Prostate gland (tissue), 2 donors: ENCODE measurements around the gene PANK2. TPM values are rescaled to one million over a fixed set of nuclear protein-coding genes. Genes with fewer than 3 reads are reported as not detected.
A peak's percentile ranks its signal among the peaks of the same experiment; 100 is the strongest.

Source experiments
- DNase-seq: peaks from one replicate; pipeline ENCODE4 v3.0.0-alpha.2; 2019; ENCODE audit warnings: low spot score
- H3K27ac ChIP-seq, 2 donors: fragments of 200-600 bp; sonication (generic); 2 replicates each; pipeline ENCODE4 v1.5.1; 2017 to 2019
- H3K27me3 ChIP-seq: fragments of 200-600 bp; sonication (generic); replicated peaks from 2 replicates; pipeline ENCODE4 v1.5.1; 2019; ENCODE audit not compliant: insufficient read depth
- H3K36me3 ChIP-seq, 2 donors: fragments of 200-600 bp; sonication (generic); 1 replicate in 1 of 2; 2 replicates in 1 of 2; pipeline versions ENCODE4 v1.5.1 to v1.8.1; 2017 to 2019
- H3K4me1 ChIP-seq: fragments of 200-600 bp; sonication (generic); replicated peaks from 2 replicates; pipeline ENCODE4 v1.5.1; 2019
- H3K4me3 ChIP-seq, 2 donors: fragments of 200-600 bp; sonication (generic); 2 replicates each; pipeline ENCODE4 v1.5.1; 2017 to 2019
- H3K9me3 ChIP-seq: fragments of 200-600 bp; sonication (generic); 2 replicates; pipeline ENCODE4 v1.5.1; 2017
- CTCF ChIP-seq, 4 experiments: fragments of 200-600 bp in 2 of 4; fragments of 450-650 bp in 2 of 4; sonication (generic) in 2 of 4; IDR thresholded peaks; 1 replicate in 3 of 4; 2 replicates in 1 of 4; pipeline ENCODE4 v1.5.1; 2016 to 2019; ENCODE audit warnings: antibody characterized with exemption in 4 of 4, mild to moderate bottlenecking in 2 of 4, moderate library complexity in 2 of 4
- POLR2A ChIP-seq: fragments of 450-650 bp; IDR thresholded peaks from one replicate; pipeline ENCODE4 v1.6.1; 2016; ENCODE audit warnings: antibody characterized with exemption, mild to moderate bottlenecking
- POLR2AphosphoS5 ChIP-seq: sonication (generic); formaldehyde crosslinking; IDR thresholded peaks from one replicate; pipeline ENCODE4 v1.6.1; 2017; ENCODE audit warnings: antibody characterized with exemption
- WGBS: methylation state at CpG from one replicate; pipeline ENCODE4 v1.1.5; 2018; 5-methylcytosine and 5-hydroxymethylcytosine counted together
- intact Hi-C: fragments of 100-400 bp; cut with DNase I; formaldehyde crosslinking; loops from one replicate; pipeline ENCODE4 v1.14.2; 2022
- total RNA-seq, 2 donors: library from RNA; depleted of rRNA; stranded (reverse); fragments of >200 nt; gene quantifications; one replicate each; pipeline ENCODE4 v1.1.0, GENCODE V29; 2016

PANK2 gene
- total RNA-seq, 2 donors from 2014 or later, result 49.7 to 53.9 TPM

- WGBS, result 1% methylated on average over 21 of the region's 22 CpGs
Observed at GRCh38 chr20:3846378-3846739, 42.8 kb upstream of the PANK2 start.

DNA sequence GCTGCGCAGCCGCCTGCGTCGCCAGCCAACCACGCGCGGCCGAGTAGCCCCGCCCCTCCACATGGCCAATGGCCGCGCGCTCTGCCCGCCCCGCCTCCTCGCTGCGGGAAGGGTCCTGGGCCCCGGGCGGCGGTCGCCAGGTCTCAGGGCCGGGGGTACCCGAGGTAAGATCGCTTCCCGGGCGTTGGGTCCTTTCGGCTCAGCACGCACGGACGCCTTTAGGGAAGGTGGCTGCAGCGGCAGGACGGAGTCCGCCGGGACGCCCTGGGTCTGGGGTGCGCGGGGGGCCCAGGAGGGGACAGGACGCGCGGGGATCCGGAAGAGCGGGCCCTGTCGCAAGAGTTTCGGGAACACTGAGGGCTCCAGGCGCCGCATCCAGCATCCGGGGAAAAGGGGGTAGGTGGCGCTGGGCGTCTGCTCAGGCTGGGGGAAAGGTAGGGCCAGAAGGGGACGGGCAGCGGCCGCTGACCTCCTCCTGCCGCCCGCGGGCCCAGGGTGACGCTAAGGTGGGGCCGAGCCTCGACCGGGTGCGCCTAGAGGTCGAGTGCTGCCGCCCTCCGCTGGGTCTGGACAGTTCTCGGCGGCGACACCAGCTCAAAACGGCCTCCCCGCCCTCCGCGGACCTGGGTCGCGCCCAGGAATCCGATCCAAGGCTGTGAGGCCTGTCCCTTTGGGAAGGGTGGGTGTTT, 42.3 kb upstream of the PANK2 start, which contains the start of gene MAVS:
Gene MAVS (plus strand): TSS at position 95 of the 689 bp plus-strand sequence. CDS start 7,791 bp downstream, outside the sequence.
- intact Hi-C loops, result loop anchor here (2.0 to 10.0 kb wide), 2 partner anchors 26 to 172 kb away; partner anchors contain the start of gene AP5S1
- WGBS, result under 1% methylated on average over 67 of the region's 72 CpGs
- TF ChIP-seq POLR2A (peak; percentile 79), CTCF (IDR thresholded peaks at IDR 0.05) (peak in 1 of 4 experiments; percentile 28), POLR2AphosphoS5 (peak; percentile 64)

More at GRCh38 chr20:3846378-3846739, 42.8 kb upstream of the PANK2 start:
- intact Hi-C loops, result loop anchor here (2.0 to 10.0 kb wide), 2 partner anchors 26 to 172 kb away; partner anchors contain the start of gene AP5S1
- DNase-seq, result no peak
- no peaks in the 10 kb centered on the region for H3K36me3 ChIP-seq
- H3K27ac ChIP-seq, result peak overlapping the region; percentile 87 to 89
- no peaks in the 10 kb centered on the region for H3K9me3 ChIP-seq
- H3K4me1 ChIP-seq, result peaks cover 4% of the 10 kb centered on the region
- peak overlapping the region; percentile 90 to 97 for H3K4me3 ChIP-seq
- H3K27me3 ChIP-seq, result no peaks in the 10 kb centered on the region
- TF ChIP-seq CTCF (IDR thresholded peaks at IDR 0.05) (no peak), POLR2AphosphoS5 (no peak), POLR2A (no peak)

GRCh38 chr20:3847429-3847940, 41.7 kb upstream of the PANK2 start:
- DNase-seq, result no peak
- H3K27ac ChIP-seq, result peak overlapping the region; percentile 87 to 89
- WGBS, result 20% methylated on average over 8 of the region's 8 CpGs
- no peaks in the 10 kb centered on the region for H3K36me3 ChIP-seq
- TF ChIP-seq CTCF (IDR thresholded peaks at IDR 0.05) (no peak), POLR2A (no peak), POLR2AphosphoS5 (no peak)
- intact Hi-C loops, result loop anchor here (2.0 to 10.0 kb wide), 2 partner anchors 27 to 173 kb away; partner anchors contain the start of gene AP5S1
- H3K4me1 ChIP-seq, result peaks cover 4% of the 10 kb centered on the region
- H3K27me3 ChIP-seq, result no peaks in the 10 kb centered on the region
- H3K9me3 ChIP-seq, result no peaks in the 10 kb centered on the region
- peak overlapping the region; percentile 90 to 97 for H3K4me3 ChIP-seq

More for the DNA sequence above, 42.3 kb upstream of the PANK2 start, which contains the start of gene MAVS:
- Histone ChIP-seq H3K36me3 (no peaks in the 10 kb centered on the region), H3K4me3 (peak within 1 kb of the TSS; percentile 90 to 97), H3K9me3 (no peaks in the 10 kb centered on the region), H3K4me1 (peaks cover 4% of the 10 kb centered on the region), H3K27me3 (no peaks in the 10 kb centered on the region), H3K27ac (peak within 1 kb of the TSS; percentile 87 to 89)
- DNase-seq, result peak; percentile 87

GRCh38 chr20:3848565-3848964, 40.6 kb upstream of the PANK2 start:
- Histone ChIP-seq H3K4me1 (peaks cover 4% of the 10 kb centered on the region), H3K4me3 (no peak overlapping the region), H3K9me3 (no peaks in the 10 kb centered on the region), H3K27ac (no peak overlapping the region), H3K27me3 (no peaks in the 10 kb centered on the region), H3K36me3 (no peaks in the 10 kb centered on the region)
- TF ChIP-seq CTCF (IDR thresholded peaks at IDR 0.05), result no peak
- no peak for TF ChIP-seq POLR2AphosphoS5
- no peak for TF ChIP-seq POLR2A
- 82% methylated on average over 1 of the region's 1 CpG for WGBS
- DNase-seq, result no peak
- intact Hi-C loops, result loop anchor here (10.0 kb wide), 1 partner anchor 174 kb away; no protein-coding TSS in a partner anchor
